Mammary epithelial cell (primary cell): ENCODE data around the gene TPBGL.

Source experiments
- EZH2 ChIP-seq: IDR thresholded peaks from 2 replicates; pipeline ENCODE4 v1.6.1; 2012; ENCODE audit warnings: low read length, inconsistent platforms, borderline replicate concordance
- TF ChIP-seq, protein P1 (sequence below), 2 donors: IDR thresholded peaks in 1 of 2; conservative IDR thresholded peaks in 1 of 2; 2 replicates each; pipeline ENCODE4 v1.5.1; 2011 to 2012; ENCODE audit warnings: inconsistent platforms in 2 of 2, low read length in 2 of 2, mild to moderate bottlenecking in 2 of 2, control low read depth in 1 of 2, low read depth in 1 of 2; ENCODE audit not compliant: insufficient read depth in 1 of 2; ENCODE audit errors: extremely low read depth in 1 of 2

DNA sequence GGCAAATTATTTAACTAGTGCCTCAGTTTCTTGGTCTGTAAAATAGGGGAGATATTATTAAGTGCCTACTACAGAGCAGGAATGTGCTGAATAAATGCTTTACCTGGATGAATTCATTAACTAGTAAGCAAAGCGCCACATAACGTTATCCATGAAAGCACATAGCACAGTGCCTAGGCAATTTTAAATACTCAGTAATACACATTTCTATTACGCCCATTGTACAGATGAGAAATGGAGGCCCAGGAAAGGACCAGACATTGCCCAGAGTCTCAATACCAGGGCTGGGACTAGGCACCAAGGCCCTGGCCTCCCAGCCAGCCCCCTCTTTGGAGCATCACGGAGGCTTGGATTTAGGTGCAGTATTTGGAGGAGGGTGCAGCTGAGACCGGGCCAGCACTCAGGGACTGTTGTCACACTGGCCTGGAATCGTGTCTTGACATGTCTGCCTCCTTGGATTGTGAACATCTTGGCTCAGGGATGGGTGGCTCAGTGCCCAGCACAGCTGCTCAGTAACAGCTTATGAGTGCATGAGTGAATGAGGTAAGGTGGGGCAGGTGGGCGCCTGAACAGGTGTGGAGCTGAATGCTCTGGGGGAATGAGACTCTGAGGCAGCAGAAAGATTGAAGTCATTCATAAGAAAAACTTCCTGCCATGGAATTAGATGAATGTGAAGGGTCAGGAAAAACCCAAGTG is 42.1 kb upstream of the TPBGL start:
- TF ChIP-seq, protein P1, sequence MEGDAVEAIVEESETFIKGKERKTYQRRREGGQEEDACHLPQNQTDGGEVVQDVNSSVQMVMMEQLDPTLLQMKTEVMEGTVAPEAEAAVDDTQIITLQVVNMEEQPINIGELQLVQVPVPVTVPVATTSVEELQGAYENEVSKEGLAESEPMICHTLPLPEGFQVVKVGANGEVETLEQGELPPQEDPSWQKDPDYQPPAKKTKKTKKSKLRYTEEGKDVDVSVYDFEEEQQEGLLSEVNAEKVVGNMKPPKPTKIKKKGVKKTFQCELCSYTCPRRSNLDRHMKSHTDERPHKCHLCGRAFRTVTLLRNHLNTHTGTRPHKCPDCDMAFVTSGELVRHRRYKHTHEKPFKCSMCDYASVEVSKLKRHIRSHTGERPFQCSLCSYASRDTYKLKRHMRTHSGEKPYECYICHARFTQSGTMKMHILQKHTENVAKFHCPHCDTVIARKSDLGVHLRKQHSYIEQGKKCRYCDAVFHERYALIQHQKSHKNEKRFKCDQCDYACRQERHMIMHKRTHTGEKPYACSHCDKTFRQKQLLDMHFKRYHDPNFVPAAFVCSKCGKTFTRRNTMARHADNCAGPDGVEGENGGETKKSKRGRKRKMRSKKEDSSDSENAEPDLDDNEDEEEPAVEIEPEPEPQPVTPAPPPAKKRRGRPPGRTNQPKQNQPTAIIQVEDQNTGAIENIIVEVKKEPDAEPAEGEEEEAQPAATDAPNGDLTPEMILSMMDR (conservative IDR thresholded peaks at IDR 0.05 in 1 of 2, IDR thresholded peaks at IDR 0.05 in 1 of 2; ENCODE audit: extremely low read depth in 1 of 2, insufficient read depth in 1 of 2, low read depth in 1 of 2, low read length in 2 of 2) = no peak
- no peak for TF ChIP-seq EZH2
